Neural cell (in vitro differentiated cells): Measurements from ENCODE around the gene LENG9.

ENCODE experiments used
- CTCF ChIP-seq: fragments of 450-650 bp; IDR thresholded peaks from 2 replicates; pipeline ENCODE4 v1.5.1; 2014; ENCODE audit warnings: antibody characterized with exemption, mild to moderate bottlenecking, moderate library complexity; ENCODE audit not compliant: poor library complexity, severe bottlenecking
- MXI1 ChIP-seq: fragments of 450-650 bp; conservative IDR thresholded peaks from 2 replicates; pipeline ENCODE4 v1.6.1; 2014; ENCODE audit warnings: antibody characterized with exemption, mild to moderate bottlenecking; ENCODE audit not compliant: poor library complexity, severe bottlenecking
- RAD21 ChIP-seq: fragments of 450-650 bp; conservative IDR thresholded peaks from 2 replicates; pipeline ENCODE4 v1.6.1; 2014; ENCODE audit warnings: antibody characterized with exemption, mild to moderate bottlenecking, moderate library complexity

GRCh38 chr19:54436031-54436523 lies 27.5 kb downstream of the LENG9 start:
- TF ChIP-seq MXI1, result no peak
- TF ChIP-seq CTCF, result no peak
- TF ChIP-seq RAD21, result no peak
